Activated gamma-delta T cell (primary cell): ENCODE data around the gene MTURN.
"Not testable (repeated sequence)": the region's sequence is repeated elsewhere in the genome, so short reads cannot be mapped to it uniquely, and the experiment has no call there.

Experiments
- DNase-seq: peaks from one replicate; lab custom pipeline; 2025; lab: John Stamatoyannopoulos, UW

The MTURN gene

DNA sequence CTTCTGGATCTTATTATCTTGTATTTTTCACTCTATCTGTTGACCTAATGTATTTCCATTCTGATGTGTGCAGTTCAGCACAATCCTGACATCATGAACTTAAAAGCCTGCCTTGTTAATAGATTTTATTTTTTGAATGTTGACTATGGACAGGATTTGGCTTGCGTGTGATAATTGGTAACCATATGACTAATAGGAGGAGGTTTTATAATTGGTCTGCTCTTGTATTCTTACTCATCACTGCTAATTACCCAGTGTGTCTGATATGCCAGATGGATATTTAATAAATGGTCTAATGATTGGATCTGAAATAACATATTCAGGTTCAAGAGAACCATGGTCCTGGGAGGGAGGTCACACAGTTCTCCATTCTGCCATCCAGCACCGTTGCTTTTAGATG lies 45.9 kb downstream of the MTURN start:
- DNase-seq: no peak

DNA sequence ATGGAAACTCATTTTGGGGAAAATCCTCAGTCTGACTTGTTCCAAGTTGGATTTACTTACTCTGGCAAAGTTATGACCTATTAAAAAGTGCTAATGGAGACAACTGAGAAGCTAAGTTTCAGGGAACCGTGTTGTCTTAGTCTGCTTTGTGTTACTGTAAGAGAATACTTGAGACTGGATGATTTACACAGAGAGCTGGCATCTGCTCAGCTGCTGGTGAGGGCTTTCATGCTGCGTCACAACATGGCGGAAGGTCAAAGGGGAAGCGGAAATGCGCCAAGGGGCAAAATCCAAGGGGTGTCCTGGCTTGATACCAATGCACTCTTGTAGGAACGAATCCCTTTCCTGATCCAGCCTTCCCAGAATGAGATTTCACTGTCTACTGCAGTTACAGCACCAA lies 46.4 kb downstream of the MTURN start:
- no peak for DNase-seq

DNA sequence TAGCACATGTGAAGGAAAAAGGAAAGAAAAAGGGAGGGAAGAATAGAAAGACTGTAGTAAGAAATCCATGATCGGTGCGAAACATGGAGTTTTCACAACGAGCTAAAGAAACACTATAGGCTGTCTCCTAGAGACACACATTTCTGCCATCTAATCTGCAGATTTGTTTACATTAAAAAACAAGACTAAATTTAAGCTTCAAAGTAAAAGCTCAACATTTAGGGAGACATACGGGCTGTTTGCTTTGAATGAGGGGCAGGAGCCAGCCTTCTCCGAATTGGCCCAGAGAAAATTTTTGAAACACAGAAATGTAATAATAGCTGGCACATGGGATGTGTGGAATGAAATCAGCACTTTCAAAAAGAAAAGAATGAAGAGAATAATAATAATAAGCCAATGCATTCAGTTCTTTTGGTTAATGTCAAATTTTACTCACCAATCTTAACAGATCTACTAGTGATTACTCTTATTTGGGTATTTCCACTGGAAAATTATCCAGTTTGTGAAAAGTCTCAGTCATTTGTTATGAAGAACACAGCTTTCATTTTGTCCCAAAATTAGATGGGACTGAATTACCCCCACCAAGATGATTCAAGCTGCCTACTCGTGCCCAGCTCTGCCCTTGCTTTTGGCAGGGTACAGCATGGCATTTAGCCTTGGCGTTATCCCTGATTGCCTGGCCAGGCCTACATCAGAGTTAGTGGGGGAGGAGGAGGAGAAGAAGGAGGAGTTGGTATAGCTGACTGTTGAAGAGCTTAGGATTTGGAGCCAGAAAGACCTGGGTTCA lies 47.1 kb downstream of the MTURN start:
- DNase-seq: no peak

GRCh38 chr7:30182814-30183213 lies 48.0 kb downstream of the MTURN start:
- DNase-seq: no peak

- DNase-seq: no peak
These were observed 49.1 kb downstream of the MTURN start for GRCh38 chr7:30183749-30184369.

GRCh38 chr7:30184791-30185487 lies 50.2 kb downstream of the MTURN start:
- DNase-seq: no peak

DNA sequence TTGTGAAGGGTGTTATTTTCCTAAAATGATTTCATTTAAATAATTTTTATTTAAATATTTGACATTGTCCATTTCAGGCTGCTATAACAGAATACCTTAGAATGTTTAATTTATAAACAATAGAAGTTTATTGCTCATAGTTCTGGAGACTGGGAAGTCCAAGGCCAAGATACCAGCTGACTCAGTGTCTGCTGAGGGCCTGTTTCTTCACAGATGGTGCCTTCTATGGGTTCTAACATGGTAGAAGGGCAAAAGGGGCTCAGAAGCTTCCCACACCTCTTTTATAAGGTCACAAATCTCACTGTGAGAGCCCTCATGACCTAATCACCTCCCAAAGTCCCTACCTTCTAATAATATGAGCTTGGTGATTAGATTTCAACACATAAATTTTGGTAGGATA lies 50.7 kb downstream of the MTURN start:
- DNase-seq: no peak

- DNase-seq: no peak
These were observed 51.9 kb downstream of the MTURN start for GRCh38 chr7:30186725-30187124.

DNA sequence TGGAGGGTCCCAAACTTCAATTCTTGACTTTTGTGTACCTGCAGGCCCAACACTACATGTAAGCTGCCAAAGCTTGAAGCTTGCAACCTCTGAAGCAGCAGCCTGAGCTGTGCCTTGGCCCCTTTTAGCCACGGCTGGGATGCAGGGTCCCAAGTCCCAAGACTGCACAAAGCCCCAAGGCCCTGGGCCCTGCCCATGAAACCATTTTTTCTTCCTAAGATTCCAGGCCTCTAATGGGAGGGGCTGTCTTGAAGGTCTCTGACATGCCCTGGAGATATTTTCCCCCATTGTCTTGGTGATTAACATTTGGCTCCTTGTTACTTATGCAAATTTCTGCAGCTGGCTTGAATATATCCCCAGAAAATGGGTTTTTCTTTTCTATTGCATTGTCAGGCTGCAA lies 52.7 kb downstream of the MTURN start:
- no peak for DNase-seq

DNA sequence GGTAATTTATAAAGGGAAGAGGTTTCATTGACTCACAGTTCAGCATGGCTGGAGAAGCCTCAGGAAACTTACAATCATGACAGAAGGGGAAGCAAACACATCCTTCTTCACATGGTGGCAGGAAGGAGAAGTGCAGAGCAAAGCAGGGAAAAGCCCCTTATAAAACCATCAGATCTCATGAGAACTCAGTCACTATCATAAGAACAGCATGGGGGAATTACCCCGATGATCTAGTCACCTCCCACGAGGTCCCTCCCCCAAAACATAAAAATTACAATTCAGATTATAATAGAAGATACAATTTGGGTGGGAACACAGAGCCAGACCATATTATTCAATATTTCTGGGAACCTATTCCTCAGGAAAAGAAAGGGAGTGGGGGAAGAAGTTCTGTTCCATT lies 53.6 kb downstream of the MTURN start:
- DNase-seq: not testable (repeated sequence)

- DNase-seq: no peak
These were observed 54.0 kb downstream of the MTURN start for GRCh38 chr7:30188811-30189210.

GRCh38 chr7:30191809-30192208 lies 57.0 kb downstream of the MTURN start:
- no peak for DNase-seq

- no peak for DNase-seq
These were observed 58.7 kb downstream of the MTURN start for GRCh38 chr7:30193336-30193943.

GRCh38 chr7:30196408-30196807 lies 61.6 kb downstream of the MTURN start:
- DNase-seq: no peak

DNA sequence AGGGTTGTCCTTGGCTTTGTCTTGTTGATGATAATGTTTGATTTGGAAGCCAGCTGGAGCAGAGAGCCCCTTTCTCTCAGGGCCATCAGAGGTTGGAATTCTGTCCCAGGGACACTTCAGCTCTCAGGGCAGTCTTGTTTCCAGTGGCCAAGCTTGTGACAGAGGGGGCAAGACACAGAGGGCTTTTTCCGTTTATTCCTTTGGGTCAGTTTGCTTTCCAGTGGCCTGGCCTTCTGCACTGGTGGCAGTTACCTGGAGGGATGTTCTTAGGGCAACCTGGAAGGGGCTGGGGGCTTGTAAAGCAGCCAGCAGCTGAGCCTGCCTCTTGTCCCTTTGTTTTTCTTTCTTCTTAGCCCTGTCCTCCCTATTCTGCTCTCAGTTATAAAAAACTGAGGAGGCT lies 62.7 kb downstream of the MTURN start:
- DNase-seq: no peak

DNA sequence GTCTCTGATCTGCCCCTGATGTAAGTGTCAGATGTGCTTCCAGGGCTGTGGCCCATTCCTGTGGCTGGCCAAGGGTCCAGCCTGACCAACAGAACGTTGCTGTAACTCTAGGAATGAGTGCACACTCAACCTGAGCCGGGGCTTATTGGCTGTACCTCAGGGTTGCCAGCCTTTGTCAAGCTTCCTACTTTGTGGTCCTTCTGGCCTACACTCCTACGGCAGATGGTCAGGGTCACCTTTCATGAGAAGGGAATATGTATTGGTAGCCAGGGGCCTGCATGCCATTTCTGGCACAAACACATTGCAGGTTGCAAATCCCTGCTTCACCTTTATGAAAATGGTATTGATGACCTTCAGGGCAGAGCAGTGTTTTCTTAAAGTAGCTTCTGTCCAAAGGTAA lies 64.5 kb downstream of the MTURN start:
- no peak for DNase-seq

GRCh38 chr7:30200591-30200990 lies 65.8 kb downstream of the MTURN start:
- no peak for DNase-seq

GRCh38 chr7:30201161-30201666 lies 66.4 kb downstream of the MTURN start:
- no peak for DNase-seq

DNA sequence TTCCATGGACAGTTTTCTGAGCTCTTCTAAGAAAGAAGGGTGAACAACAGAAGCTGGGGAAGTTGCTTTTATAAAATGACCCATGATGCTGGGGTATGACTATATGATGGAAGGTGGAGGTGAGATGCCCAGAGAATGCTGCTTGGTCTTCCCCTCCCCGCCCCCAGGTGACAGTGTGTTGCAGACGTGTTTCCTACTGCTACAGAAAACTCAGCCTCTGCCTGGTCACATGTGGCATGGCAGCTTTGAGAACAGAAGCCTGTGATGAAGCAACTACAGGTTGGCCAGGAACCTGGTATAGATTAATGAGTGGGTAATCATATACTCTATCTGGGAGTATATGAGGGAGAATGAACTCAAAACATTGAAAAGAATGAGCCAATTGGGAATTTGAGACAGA lies 67.1 kb downstream of the MTURN start:
- DNase-seq: no peak

GRCh38 chr7:30202671-30203070 lies 67.9 kb downstream of the MTURN start:
- DNase-seq: no peak

DNA sequence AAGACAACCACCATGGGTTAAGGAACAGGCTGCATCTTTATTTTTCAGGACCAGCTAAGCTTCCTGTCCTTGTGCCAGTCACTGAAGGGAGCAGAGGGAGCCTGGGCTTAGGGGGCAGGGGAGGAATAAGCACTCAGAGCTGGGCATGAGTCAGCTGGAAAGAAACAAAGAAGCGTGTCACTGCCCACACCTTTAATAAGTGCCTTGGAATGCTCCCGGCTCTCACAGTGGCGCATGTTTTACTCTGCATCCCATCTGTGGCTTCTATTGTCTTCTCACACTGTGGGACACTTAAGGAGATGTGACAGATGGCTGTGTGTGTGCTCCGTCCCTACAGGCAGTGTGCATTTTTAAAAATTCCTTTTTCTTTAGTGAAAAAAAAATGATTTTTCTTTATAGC lies 71.7 kb downstream of the MTURN start:
- DNase-seq: no peak

DNA sequence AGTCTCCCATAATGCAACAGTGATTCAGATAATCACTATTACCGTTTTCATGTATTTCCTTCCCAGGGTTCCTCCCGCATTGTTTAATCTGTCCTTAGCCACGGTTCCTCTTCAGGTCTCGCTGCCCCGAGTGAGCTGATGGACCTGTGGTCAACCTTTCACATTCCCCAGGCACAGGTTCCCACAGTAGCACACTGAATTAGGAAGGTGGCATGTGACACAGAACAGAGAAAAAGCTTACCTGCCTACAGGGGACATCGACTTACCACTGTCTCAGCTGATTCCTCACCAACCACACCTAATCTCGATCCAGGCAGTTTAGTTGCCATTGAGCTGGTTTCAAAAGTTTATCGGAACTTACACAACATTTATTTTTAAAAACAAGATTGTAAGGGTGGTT lies 72.2 kb downstream of the MTURN start:
- no peak for DNase-seq

GRCh38 chr7:30207376-30207775 lies 72.6 kb downstream of the MTURN start:
- no peak for DNase-seq
